Body of pancreas (tissue), 4 donors: ENCODE measurements around the gene AQR. TPM values are rescaled to one million over a fixed set of nuclear protein-coding genes. Genes with fewer than 3 reads are reported as not detected.

Experiments used
- ATAC-seq: fragments of 150-250 bp; one replicate; pipeline ENCODE4 v1.9.1; 2016
- DNase-seq, 4 donors: peaks; one replicate each; pipeline ENCODE4 v3.0.0-alpha.2; 2019
- H3K27ac ChIP-seq, 4 donors: fragments of 200-600 bp; sonication (generic); 1 replicate in 3 of 4; 2 replicates in 1 of 4; pipeline versions ENCODE4 v1.5.1 to v1.6.1; 2016 to 2019; ENCODE audit warnings: mild to moderate bottlenecking in 1 of 4, mixed read lengths in 1 of 4, moderate library complexity in 1 of 4
- H3K27me3 ChIP-seq, 2 donors: fragments of 200-600 bp; sonication (generic); one replicate each; pipeline ENCODE4 v1.6.0; 2016; ENCODE audit warnings: mild to moderate bottlenecking in 1 of 2
- H3K36me3 ChIP-seq, 2 donors: fragments of 200-600 bp; sonication (generic); replicated peaks in 1 of 2; 2 replicates each; pipeline ENCODE4 v1.5.1; 2016; ENCODE audit warnings: low read depth in 2 of 2; ENCODE audit not compliant: insufficient read depth in 1 of 2
- H3K4me1 ChIP-seq: fragments of 200-600 bp; sonication (generic); one replicate; pipeline ENCODE4 v1.6.0; 2016
- H3K4me3 ChIP-seq, 2 donors: fragments of 200-600 bp; sonication (generic); 1 replicate in 1 of 2; 2 replicates in 1 of 2; pipeline ENCODE4 v1.5.1; 2016 to 2019
- H3K9me3 ChIP-seq, 3 donors: fragments of 200-600 bp; sonication (generic); 1 replicate in 2 of 3; 2 replicates in 1 of 3; pipeline ENCODE4 v1.5.1; 2016
- POLR2A ChIP-seq, 3 donors: fragments of 450-650 bp; IDR thresholded peaks; one replicate each; pipeline ENCODE4 v1.6.1; 2016; ENCODE audit warnings: antibody characterized with exemption in 3 of 3, mild to moderate bottlenecking in 2 of 3
- WGBS, 2 donors: methylation state at CpG; one replicate each; pipeline ENCODE4 v1.1.5; 2017; 5-methylcytosine and 5-hydroxymethylcytosine counted together
- intact Hi-C: fragments of 100-400 bp; cut with DNase I; formaldehyde crosslinking; loops from one replicate; pipeline ENCODE4 v1.15.1; 2023
- total RNA-seq, 2 donors: library from RNA; depleted of rRNA; stranded (reverse); fragments of >200 nt; gene quantifications; one replicate each; pipeline ENCODE4 v1.1.0, GENCODE V29; 2016
- TF ChIP-seq, protein P1 (sequence below), 7 experiments: fragments of 450-650 bp in 4 of 7; fragments of 200-600 bp in 3 of 7; sonication (generic) in 3 of 7; IDR thresholded peaks; one replicate each; pipeline ENCODE4 v1.5.1; 2016 to 2019; ENCODE audit warnings: antibody characterized with exemption in 7 of 7

AQR gene
- total RNA-seq, 2 donors from 2014 or later = 10.5 to 15.0 TPM

DNA sequence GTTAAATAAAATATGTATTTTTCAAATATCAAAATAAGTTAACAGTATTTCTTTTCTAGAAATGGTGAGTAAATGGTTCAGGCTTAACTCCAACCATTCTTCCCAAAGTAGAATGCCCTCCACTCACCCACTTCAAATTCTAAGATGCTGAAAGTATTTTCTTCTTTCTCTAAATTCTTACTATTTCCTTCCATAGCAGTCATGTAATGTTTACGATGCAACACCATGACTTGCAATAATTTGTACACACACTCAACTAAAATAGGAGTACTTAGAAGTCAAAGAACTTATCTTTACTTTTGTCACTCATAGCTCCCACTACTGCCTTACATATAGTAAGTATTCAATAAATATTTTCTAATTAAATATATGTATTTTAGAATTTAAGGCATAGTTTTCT is 65.0 kb downstream of the AQR start:
- 83 to 95% methylated on average over 1 of the region's 1 CpG for WGBS, 2 donors
- DNase-seq = no peak
- Histone ChIP-seq H3K4me3 (no peak overlapping the region), H3K36me3 (peaks cover 6 to 22% of the 10 kb centered on the region in 2 donors), H3K27ac (no peak overlapping the region), H3K4me1 (no peaks in the 10 kb centered on the region), H3K27me3 (no peaks in the 10 kb centered on the region), H3K9me3 (no peaks in the 10 kb centered on the region)
- no peak for ATAC-seq
- TF ChIP-seq, protein P1, sequence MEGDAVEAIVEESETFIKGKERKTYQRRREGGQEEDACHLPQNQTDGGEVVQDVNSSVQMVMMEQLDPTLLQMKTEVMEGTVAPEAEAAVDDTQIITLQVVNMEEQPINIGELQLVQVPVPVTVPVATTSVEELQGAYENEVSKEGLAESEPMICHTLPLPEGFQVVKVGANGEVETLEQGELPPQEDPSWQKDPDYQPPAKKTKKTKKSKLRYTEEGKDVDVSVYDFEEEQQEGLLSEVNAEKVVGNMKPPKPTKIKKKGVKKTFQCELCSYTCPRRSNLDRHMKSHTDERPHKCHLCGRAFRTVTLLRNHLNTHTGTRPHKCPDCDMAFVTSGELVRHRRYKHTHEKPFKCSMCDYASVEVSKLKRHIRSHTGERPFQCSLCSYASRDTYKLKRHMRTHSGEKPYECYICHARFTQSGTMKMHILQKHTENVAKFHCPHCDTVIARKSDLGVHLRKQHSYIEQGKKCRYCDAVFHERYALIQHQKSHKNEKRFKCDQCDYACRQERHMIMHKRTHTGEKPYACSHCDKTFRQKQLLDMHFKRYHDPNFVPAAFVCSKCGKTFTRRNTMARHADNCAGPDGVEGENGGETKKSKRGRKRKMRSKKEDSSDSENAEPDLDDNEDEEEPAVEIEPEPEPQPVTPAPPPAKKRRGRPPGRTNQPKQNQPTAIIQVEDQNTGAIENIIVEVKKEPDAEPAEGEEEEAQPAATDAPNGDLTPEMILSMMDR (IDR thresholded peaks at IDR 0.05) = no peak
- no peak for TF ChIP-seq POLR2A (IDR thresholded peaks at IDR 0.05)
- intact Hi-C loops = no loop called here

DNA sequence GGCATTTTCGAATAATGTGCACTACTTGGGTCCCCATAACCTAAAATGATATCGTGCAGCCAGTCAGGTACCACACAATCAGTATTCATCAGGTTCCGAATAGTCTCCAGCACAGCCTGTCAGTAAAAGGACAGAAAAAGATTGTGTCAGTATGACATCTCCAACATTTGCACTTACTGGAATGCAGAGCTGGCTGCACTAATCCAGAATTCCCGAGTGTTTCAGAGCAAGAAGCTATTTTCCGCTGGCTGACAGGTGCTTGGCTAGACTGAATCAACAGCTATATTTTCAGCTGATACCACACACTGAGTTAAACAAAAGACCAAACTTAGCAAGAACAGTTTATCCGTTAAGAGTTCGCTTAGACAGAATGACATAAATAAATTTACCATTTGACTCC is 68.8 kb downstream of the AQR start:
- TF ChIP-seq POLR2A (IDR thresholded peaks at IDR 0.05) = no peak
- TF ChIP-seq, protein P1 (IDR thresholded peaks at IDR 0.05) = no peak
- no peaks in the 10 kb centered on the region for H3K27me3 ChIP-seq
- H3K4me3 ChIP-seq = no peak overlapping the region
- intact Hi-C loops = no loop called here
- H3K9me3 ChIP-seq = no peaks in the 10 kb centered on the region
- H3K27ac ChIP-seq = no peak overlapping the region
- H3K36me3 ChIP-seq = peaks cover 6 to 25% of the 10 kb centered on the region in 2 donors
- H3K4me1 ChIP-seq = no peaks in the 10 kb centered on the region
- DNase-seq (no peak), ATAC-seq (no peak)
- WGBS, 2 donors = 81 to 87% methylated on average over 7 of the region's 7 CpGs

DNA sequence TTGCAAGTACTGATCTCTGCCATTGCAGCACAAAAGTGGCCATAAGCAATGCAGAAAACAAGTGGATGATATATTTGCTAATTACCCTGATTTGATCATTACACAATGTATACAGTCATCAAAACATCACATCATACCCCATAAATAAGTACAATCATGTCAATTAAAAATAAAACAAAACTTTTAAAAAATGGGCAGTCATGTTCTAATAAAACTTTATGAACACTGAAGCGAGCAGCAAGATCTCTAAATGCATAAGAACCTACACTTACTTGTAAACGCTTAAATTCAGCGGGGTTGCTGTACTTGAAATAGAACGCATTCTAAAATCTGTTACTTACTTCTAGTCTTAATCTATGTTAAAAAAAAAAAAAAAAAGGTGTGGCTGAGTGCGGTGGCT is 73.4 kb downstream of the AQR start:
- Histone ChIP-seq H3K4me3 (no peak overlapping the region), H3K27me3 (no peaks in the 10 kb centered on the region), H3K36me3 (peaks cover 6 to 34% of the 10 kb centered on the region in 2 donors), H3K9me3 (peaks cover 0 to 8% (median 0%) of the 10 kb centered on the region in 3 donors), H3K27ac (no peak overlapping the region), H3K4me1 (no peaks in the 10 kb centered on the region)
- intact Hi-C loops = no loop called here
- no peak for ATAC-seq
- 96 to 99% methylated on average over 5 of the region's 5 CpGs for WGBS, 2 donors
- no peak for TF ChIP-seq POLR2A (IDR thresholded peaks at IDR 0.05)
- TF ChIP-seq, protein P1 (IDR thresholded peaks at IDR 0.05) = no peak
- no peak for DNase-seq

DNA sequence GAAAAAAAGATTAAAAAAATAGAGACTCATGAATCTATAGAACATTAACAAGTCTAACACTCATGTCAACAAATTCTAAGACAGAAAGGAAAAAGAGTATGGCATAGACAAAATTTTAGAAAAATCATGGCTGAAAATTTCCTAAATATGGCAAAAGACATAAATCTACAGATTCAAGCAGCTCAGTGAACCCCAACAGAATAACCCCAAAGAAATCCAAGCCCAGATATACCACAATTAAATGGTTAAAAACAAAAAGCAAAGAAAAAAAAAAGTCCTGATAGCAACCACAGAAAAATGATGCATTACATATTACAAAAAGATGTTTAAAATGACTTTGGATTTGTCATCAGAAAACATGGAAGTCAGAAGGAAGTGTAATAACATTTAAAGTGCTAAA is 75.6 kb downstream of the AQR start:
- DNase-seq (no peak), ATAC-seq (no peak)
- TF ChIP-seq, protein P1 (IDR thresholded peaks at IDR 0.05) = no peak
- no peak for TF ChIP-seq POLR2A (IDR thresholded peaks at IDR 0.05)
- intact Hi-C loops = no loop called here
- Histone ChIP-seq H3K4me3 (no peak overlapping the region), H3K36me3 (peaks cover 0 to 32% of the 10 kb centered on the region in 2 donors), H3K4me1 (no peaks in the 10 kb centered on the region), H3K27me3 (no peaks in the 10 kb centered on the region), H3K27ac (no peak overlapping the region), H3K9me3 (peaks cover 0 to 8% (median 0%) of the 10 kb centered on the region in 3 donors)

DNA sequence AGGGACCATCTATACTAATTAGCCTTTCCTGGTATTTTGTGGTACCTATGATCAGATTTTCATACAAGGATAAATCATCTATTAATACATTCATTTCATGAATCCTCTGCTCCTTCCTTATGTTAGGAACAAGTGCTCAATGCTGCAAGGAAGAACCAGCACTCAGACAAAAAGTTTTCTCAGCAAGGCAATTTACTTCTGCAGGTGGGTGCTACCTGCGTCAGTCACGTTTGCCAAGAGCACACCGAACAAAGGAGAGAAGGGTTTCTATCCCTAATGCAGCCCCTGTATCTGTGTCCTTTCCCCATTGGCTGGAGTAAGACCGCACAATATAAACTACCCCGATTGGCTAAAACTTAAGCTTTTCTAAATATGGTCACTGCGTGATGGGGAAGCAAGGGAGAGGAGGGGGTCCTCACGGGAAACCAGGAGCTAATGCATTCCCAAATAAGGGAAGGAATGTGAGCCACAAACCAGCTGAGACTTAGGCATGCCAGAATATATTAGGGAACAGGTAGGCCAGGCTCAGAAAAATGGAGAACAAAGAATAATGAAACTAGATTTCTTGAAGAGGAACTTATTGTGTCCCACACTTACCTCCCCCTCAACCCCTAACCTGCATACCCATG is 76.5 kb downstream of the AQR start:
- no peak for ATAC-seq
- TF ChIP-seq, protein P1 (IDR thresholded peaks at IDR 0.05) = no peak
- TF ChIP-seq POLR2A (IDR thresholded peaks at IDR 0.05) = no peak
- DNase-seq = no peak
- WGBS, 2 donors = 90 to 97% methylated on average over 7 of the region's 7 CpGs
- no peak overlapping the region for H3K4me3 ChIP-seq
- intact Hi-C loops = no loop called here
- peaks cover 0 to 8% (median 0%) of the 10 kb centered on the region in 3 donors for H3K9me3 ChIP-seq
- H3K36me3 ChIP-seq = peaks cover 0 to 36% of the 10 kb centered on the region in 2 donors
- no peaks in the 10 kb centered on the region for H3K27me3 ChIP-seq
- no peak overlapping the region for H3K27ac ChIP-seq
- no peaks in the 10 kb centered on the region for H3K4me1 ChIP-seq
